Liver (tissue), 3 donors: Measurements from ENCODE around the gene NPIPA8.
"Not testable (repeated sequence)": the region's sequence is repeated elsewhere in the genome, so short reads cannot be mapped to it uniquely, and the experiment has no call there.

Experiments
- CTCF ChIP-seq: fragments of 150-350 bp; IDR thresholded peaks from 2 replicates; pipeline ENCODE4 v1.5.1; 2017; ENCODE audit warnings: improper control_type of control experiment, low read depth, low read length; ENCODE audit not compliant: missing input control
- SP1 ChIP-seq: IDR thresholded peaks from 2 replicates; pipeline ENCODE4 v1.6.1; 2018; ENCODE audit warnings: antibody characterized with exemption, mild to moderate bottlenecking
- YY1 ChIP-seq: IDR thresholded peaks from 2 replicates; pipeline ENCODE4 v1.6.1; 2016; ENCODE audit warnings: antibody characterized with exemption, mild to moderate bottlenecking
- donor health status: healthy.
- donor health status: healthy.

- TF ChIP-seq CTCF, YY1, SP1: not testable (repeated sequence)
These were observed 10.5 kb upstream of the NPIPA8 start for GRCh38 chr16:18346993-18347392.
